ELF-1 (cell line): ENCODE results near the gene SLC13A2.

Source experiments
- DNase-seq: peaks from one replicate; pipeline ENCODE4 v3.0.0-alpha.2; 2016; ENCODE audit warnings: low read depth, low spot score

SLC13A2 gene

GRCh38 chr17:28492352-28493310, 19.2 kb downstream of the SLC13A2 start:
- no peak for DNase-seq

- no peak for DNase-seq
These were observed 20.0 kb downstream of the SLC13A2 start for GRCh38 chr17:28493460-28493859.

- peak; percentile 86 for DNase-seq
These were observed 21.2 kb downstream of the SLC13A2 start for GRCh38 chr17:28494445-28495188.

- no peak for DNase-seq
These were observed 22.2 kb downstream of the SLC13A2 start for GRCh38 chr17:28495635-28496034.

- DNase-seq, result peak; percentile 68
These were observed 24.5 kb downstream of the SLC13A2 start for GRCh38 chr17:28497931-28498330.

- no peak for DNase-seq
These were observed 25.4 kb downstream of the SLC13A2 start for GRCh38 chr17:28498652-28499363.

GRCh38 chr17:28499364-28499664, 25.9 kb downstream of the SLC13A2 start:
- no peak for DNase-seq

GRCh38 chr17:28499684-28500357, 26.4 kb downstream of the SLC13A2 start:
- DNase-seq, result no peak

- DNase-seq, result no peak
These were observed 27.4 kb downstream of the SLC13A2 start for GRCh38 chr17:28500712-28501379.

- no peak for DNase-seq
These were observed 28.2 kb downstream of the SLC13A2 start for GRCh38 chr17:28501421-28502284.

- DNase-seq, result no peak
These were observed 30.0 kb downstream of the SLC13A2 start for GRCh38 chr17:28503420-28503819.

GRCh38 chr17:28505986-28506665, 32.7 kb downstream of the SLC13A2 start, which contains the start of gene FOXN1:
FOXN1 (plus strand) TSS chr17:28506348; CDS start chr17:28523970, 17,622 bp downstream.
- no peak for DNase-seq

- no peak for DNase-seq
These were observed 33.5 kb downstream of the SLC13A2 start for GRCh38 chr17:28506763-28507487.

GRCh38 chr17:28507567-28508203, 34.2 kb downstream of the SLC13A2 start:
- no peak for DNase-seq

GRCh38 chr17:28508211-28508724, 34.8 kb downstream of the SLC13A2 start:
- no peak for DNase-seq

GRCh38 chr17:28509789-28510188, 36.3 kb downstream of the SLC13A2 start:
- no peak for DNase-seq

- no peak for DNase-seq
These were observed 38.5 kb downstream of the SLC13A2 start for GRCh38 chr17:28511858-28512461.

- no peak for DNase-seq
These were observed 40.0 kb downstream of the SLC13A2 start for GRCh38 chr17:28513476-28513875.
